K562 (cell line): ENCODE results near the gene SPSB1. TPM values are rescaled to one million over a fixed set of nuclear protein-coding genes. Genes with fewer than 3 reads are reported as not detected.

Experiments used
- ATAC-seq: fragments of 200-7000 bp; cut with Tn5 transposase; 3 replicates; pipeline ENCODE4 v1.9.1; 2020; ENCODE audit warnings: moderate library complexity
- BruUV-seq: library from RNA; stranded (reverse); fragments of 400-500 nt; replicated peaks from 2 replicates; lab custom pipeline; 2021; lab: Mats Ljungman, UMichigan
- CTCF ChIA-PET: fragments of 300-600 bp; formaldehyde crosslinking; extraction: SDS; loops from one replicate; lab custom pipeline; 2021; ENCODE audit warnings: low intra/inter-chr PET ratio; lab: Yijun Ruan, JAX
- POLR2A ChIA-PET: fragments of 300-600, 350-650 bp; sonication (Branson Sonifier 250); formaldehyde crosslinking; extraction: SDS; loops from one replicate; lab custom pipeline; 2021; ENCODE audit warnings: antibody characterized with exemption, inconsistent platforms; lab: Yijun Ruan, JAX
- DNase-seq, 4 experiments: peaks; one replicate each; pipeline versions ENCODE4 v3.0.0 to v3.0.0-alpha.2; 2011 to 2018; ENCODE audit warnings: low spot score in 3 of 4, mixed read lengths in 3 of 4; ENCODE audit errors: extremely low read depth in 1 of 4
- FAIRE-seq: peaks from 2 replicates; lab custom pipeline; 2011; peaks lifted over from hg19 to GRCh38; lab: Jason Lieb, UNC
- H2AFZ ChIP-seq: 2 replicates; pipeline ENCODE4 v1.6.0; 2011; ENCODE audit warnings: low read depth, low read length, control low read depth, inconsistent platforms
- H3K27ac ChIP-seq: fragments of 200-600 bp; 3 replicates; pipeline ENCODE4 v1.8.0; 2011; ENCODE audit warnings: low read depth, mild to moderate bottlenecking, control low read depth, inconsistent platforms, low read length, moderate library complexity, mixed read lengths; ENCODE audit errors: extremely low read depth
- H3K27me3 ChIP-seq, 2 experiments: fragments of 300-600 bp in 1 of 2; 2 replicates in 1 of 2; 3 replicates in 1 of 2; pipeline versions ENCODE4 v1.6.0 to v1.8.0; 2011; ENCODE audit warnings: inconsistent platforms in 2 of 2, low read length in 2 of 2, mild to moderate bottlenecking in 1 of 2, mixed read lengths in 1 of 2, moderate library complexity in 1 of 2; ENCODE audit not compliant: control insufficient read depth in 2 of 2, insufficient read depth in 2 of 2
- H3K36me3 ChIP-seq: fragments of 300-600 bp; 3 replicates; pipeline ENCODE4 v1.8.0; 2011; ENCODE audit warnings: mild to moderate bottlenecking, low read length, inconsistent platforms; ENCODE audit not compliant: control insufficient read depth, insufficient read depth
- H3K4me1 ChIP-seq, 2 experiments: fragments of 200-600 bp in 1 of 2; replicated peaks in 1 of 2; 2 replicates in 1 of 2; 3 replicates in 1 of 2; pipeline versions ENCODE4 v1.5.1 to v1.8.0; 2011; ENCODE audit warnings: inconsistent platforms in 2 of 2, low read length in 2 of 2, mild to moderate bottlenecking in 1 of 2, mixed read lengths in 1 of 2, moderate library complexity in 1 of 2; ENCODE audit not compliant: control insufficient read depth in 2 of 2, insufficient read depth in 2 of 2
- H3K4me2 ChIP-seq: 2 replicates; pipeline ENCODE4 v1.6.1; 2011; ENCODE audit warnings: low read length, control low read depth, inconsistent platforms, mixed read lengths; ENCODE audit not compliant: insufficient read depth
- H3K4me3 ChIP-seq: fragments of 200-600 bp; sonication (generic), shearing (Covaris generic); 2 replicates; pipeline ENCODE4 v1.5.1; 2016; ENCODE audit warnings: control low read depth, inconsistent platforms
- H3K79me2 ChIP-seq: fragments of 200-600 bp; 3 replicates; pipeline ENCODE4 v1.8.0; 2011; ENCODE audit warnings: low read length, inconsistent platforms; ENCODE audit not compliant: control insufficient read depth, insufficient read depth
- H3K9ac ChIP-seq, 2 experiments: 2 replicates each; pipeline versions ENCODE4 v1.6.0 to v1.6.1; 2011; ENCODE audit warnings: low read depth in 2 of 2, low read length in 2 of 2, control low read depth in 1 of 2, inconsistent platforms in 1 of 2, mild to moderate bottlenecking in 1 of 2, mixed read lengths in 1 of 2; ENCODE audit not compliant: insufficient read depth in 1 of 2
- H3K9me1 ChIP-seq: one replicate; pipeline ENCODE4 v1.6.0; 2011; ENCODE audit warnings: inconsistent platforms, mild to moderate bottlenecking, low read length, moderate library complexity; ENCODE audit not compliant: control insufficient read depth, insufficient read depth
- H3K9me3 ChIP-seq: replicated peaks from 2 replicates; pipeline ENCODE4 v1.5.1; 2011; ENCODE audit warnings: low read depth, low read length, inconsistent platforms; ENCODE audit not compliant: control insufficient read depth, insufficient read depth
- H4K20me1 ChIP-seq: replicated peaks from 2 replicates; pipeline ENCODE4 v1.6.1; 2011; ENCODE audit warnings: low read length, inconsistent platforms, mixed read lengths; ENCODE audit not compliant: control insufficient read depth, insufficient read depth
- CBFA2T2 ChIP-seq: fragments of 450-650 bp; conservative IDR thresholded peaks from 2 replicates; pipeline ENCODE4 v1.6.1; 2017; ENCODE audit warnings: mild to moderate bottlenecking
- CREB3 ChIP-seq: fragments of 450-650 bp; conservative IDR thresholded peaks from 2 replicates; pipeline ENCODE4 v1.6.1; 2016; ENCODE audit warnings: missing genetic modification characterization, low read depth, mild to moderate bottlenecking, missing compliant biosample characterization, moderate library complexity
- CREB5 ChIP-seq: fragments of 250-450 bp; sonication (Bioruptor Pico); IDR thresholded peaks from 2 replicates; pipeline ENCODE4 v1.5.0; 2020; ENCODE audit warnings: mild to moderate bottlenecking
- FOXJ2 ChIP-seq: fragments of 200-800 bp; sonication (Bioruptor generic); IDR thresholded peaks from 2 replicates; pipeline ENCODE4 v1.6.1; 2016; ENCODE audit warnings: missing genetic modification characterization, missing compliant biosample characterization
- FOXK1 ChIP-seq: sonication (generic); formaldehyde crosslinking; IDR thresholded peaks from 2 replicates; pipeline ENCODE4 v1.8.0; 2022; ENCODE audit warnings: missing genetic modification reagents, mild to moderate bottlenecking, borderline replicate concordance
- GATA2 ChIP-seq: sonication (generic); formaldehyde crosslinking; IDR thresholded peaks from 2 replicates; pipeline ENCODE4 v1.4.0; 2020; ENCODE audit warnings: mild to moderate bottlenecking, missing genetic modification reagents
- KAT8 ChIP-seq: fragments of 450-650 bp; IDR thresholded peaks from 2 replicates; pipeline ENCODE4 v1.6.1; 2016; ENCODE audit warnings: low read depth, mild to moderate bottlenecking
- MCM5 ChIP-seq: fragments of 450-650 bp; IDR thresholded peaks from 2 replicates; pipeline ENCODE4 v1.6.1; 2016; ENCODE audit warnings: low read depth
- NR2C2 ChIP-seq, 2 experiments: fragments of 200-800 bp in 1 of 2; sonication (Bioruptor generic) in 1 of 2; sonication (generic) in 1 of 2; formaldehyde crosslinking in 1 of 2; IDR thresholded peaks; 2 replicates each; pipeline versions ENCODE4 v1.6.1 to v1.8.0; 2016 to 2022; ENCODE audit warnings: mild to moderate bottlenecking in 1 of 2, missing compliant biosample characterization in 1 of 2, missing genetic modification characterization in 1 of 2, missing genetic modification reagents in 1 of 2
- RAD51 ChIP-seq: fragments of 450-650 bp; IDR thresholded peaks from 2 replicates; pipeline ENCODE4 v1.7.1; 2016; ENCODE audit warnings: low read depth, mild to moderate bottlenecking, borderline replicate concordance
- SRF ChIP-seq, 2 experiments: fragments of 250-450, 450-650 bp in 1 of 2; sonication (Bioruptor Pico) in 1 of 2; sonication (generic) in 1 of 2; formaldehyde crosslinking; IDR thresholded peaks; 2 replicates each; pipeline versions ENCODE4 v1.5.0 to v1.5.1; 2020 to 2022; ENCODE audit warnings: mild to moderate bottlenecking in 1 of 2, missing genetic modification reagents in 1 of 2
- TAL1 ChIP-seq: fragments of 450-650 bp; IDR thresholded peaks from 2 replicates; pipeline ENCODE4 v1.6.1; 2016; ENCODE audit warnings: mild to moderate bottlenecking
- TCF7L2 ChIP-seq: fragments of 150-350 bp; IDR thresholded peaks from 2 replicates; pipeline ENCODE4 v1.6.1; 2016; ENCODE audit warnings: low read depth, mild to moderate bottlenecking, low read length, moderate library complexity
- TFAP4 ChIP-seq: sonication (generic); formaldehyde crosslinking; IDR thresholded peaks from 2 replicates; pipeline ENCODE4 v1.8.0; 2022; ENCODE audit warnings: missing genetic modification reagents, mild to moderate bottlenecking, moderate library complexity, borderline replicate concordance
- TOE1 ChIP-seq, 2 experiments: fragments of 450-650 bp in 1 of 2; sonication (generic) in 1 of 2; formaldehyde crosslinking in 1 of 2; IDR thresholded peaks; 2 replicates each; pipeline versions ENCODE4 v1.7.1 to v1.8.0; 2016 to 2022; ENCODE audit warnings: borderline replicate concordance in 2 of 2, mild to moderate bottlenecking in 2 of 2, antibody characterized with exemption in 1 of 2, inconsistent platforms in 1 of 2, low read depth in 1 of 2, missing genetic modification reagents in 1 of 2, moderate library complexity in 1 of 2
- ZNF24 ChIP-seq: fragments of 450-650 bp; IDR thresholded peaks from 2 replicates; pipeline ENCODE4 v1.6.1; 2016
- ZNF76 ChIP-seq: fragments of 250-450 bp; sonication (Bioruptor Pico); IDR thresholded peaks from 2 replicates; pipeline ENCODE4 v1.4.0; 2020; ENCODE audit warnings: mild to moderate bottlenecking, moderate library complexity, borderline replicate concordance
- WGBS: fragments of 100-300 bp; shearing (Covaris generic); methylation state at CpG from one replicate; pipeline ENCODE4 v1.1.6; 2016; ENCODE audit warnings: low coverage, mixed read lengths; ENCODE audit not compliant: insufficient coverage; ENCODE audit errors: missing lambda C conversion rate; 5-methylcytosine and 5-hydroxymethylcytosine counted together
- in situ Hi-C: fragments of 300-500 bp; cut with MboI; formaldehyde crosslinking; loops from 4 replicates; pipeline ENCODE4 v1.15.0; 2018; ENCODE audit warnings: inconsistent platforms, mixed read lengths
- intact Hi-C: fragments of 100-400 bp; cut with micrococcal nuclease; formaldehyde crosslinking; loops from 2 replicates; pipeline ENCODE4 v1.14.2; 2022
- polyA plus RNA-seq, 8 experiments: library from polyadenylated mRNA; depleted of rRNA in 4 of 8; stranded (reverse) in 5 of 8; unstranded in 3 of 8; fragments of >200 nt; fragmentation: Nextera tagmentation in 2 of 8; fragmentation: Illumina TruSeq in 1 of 8; extraction: Ambion mirVana in 2 of 8; extraction: Trizol in 1 of 8; gene quantifications; 2 replicates each; pipeline versions ENCODE4 v1.2.1 to v1.2.3, GENCODE V29; 2011 to 2014; ENCODE audit warnings: inconsistent platforms in 1 of 8, missing spikeins in 1 of 8
- total RNA-seq, 7 experiments: library from RNA; depleted of rRNA in 6 of 7; stranded (reverse); fragments of >200 nt in 6 of 7; fragmentation: Illumina TruSeq in 2 of 7; extraction: Trizol in 2 of 7; gene quantifications; 2 replicates each; pipeline versions ENCODE4 v1.2.1 to v1.2.3, GENCODE V29; 2011 to 2021; ENCODE audit warnings: low replicate concordance in 1 of 7

The SPSB1 gene
- total and polyA plus RNA-seq, 9 of the 15 experiments (the other 6 are each of a cell fraction or from before 2014, with no cell fraction given): 0.06 to 0.35 (median 0.14) TPM; not detected in 6

GRCh38 chr1:9300573-9300972 is 7.9 kb downstream of the SPSB1 start (continued):
- TF ChIP-seq FOXJ2 (tag) (0 out of 2 replicates have a peak, but pooled peaks have one; percentile 5), TAL1 (no peak), KAT8 (no peak), MCM5 (no peak), RAD51 (no peak), GATA2 (no peak)

- Histone ChIP-seq H2AFZ (no peak overlapping the region), H3K4me2 (no peak overlapping the region), H3K4me3 (no peak overlapping the region), H3K27me3 (peaks cover 31 to 45% of the 10 kb centered on the region in 2 experiments), H3K9ac (no peak overlapping the region), H3K36me3 (no peaks in the 10 kb centered on the region), H3K9me1 (no peaks in the 10 kb centered on the region), H3K79me2 (no peaks in the 10 kb centered on the region), H3K4me1 (peaks cover 3 to 11% of the 10 kb centered on the region in 2 experiments; a peak in 4 of 5 replicates), H3K27ac (no peak overlapping the region), H4K20me1 (peaks cover 14% of the 10 kb centered on the region; the same call in 1 of the 2 replicates), H3K9me3 (no peaks in the 10 kb centered on the region)
- FAIRE-seq (no peak), ATAC-seq (no peak), DNase-seq (no peak)
- CTCF ChIA-PET: no interaction called here
- WGBS: 20% methylated on average over 9 of the region's 9 CpGs
- POLR2A ChIA-PET: no interaction called here
- no TSS peak for BruUV-seq
- in situ Hi-C loops: no loop called here
- intact Hi-C loops: no loop called here
- no peak for TF ChIP-seq TFAP4
- TF ChIP-seq TOE1 (IDR thresholded peaks at IDR 0.05; ENCODE audit: borderline replicate concordance): peak; percentile 73; the same call in 1 of the 2 replicates
- TF ChIP-seq TOE1 (CRISPR knock-in tag; IDR thresholded peaks at IDR 0.05; ENCODE audit: borderline replicate concordance, low read depth): no peak
- TF ChIP-seq CREB3: no peak
- no peak for TF ChIP-seq CREB5 (CRISPR knock-in tag)
- peak; percentile 37 for TF ChIP-seq CBFA2T2
- TF ChIP-seq ZNF24: no peak
- no peak for TF ChIP-seq NR2C2 (CRISPR knock-in tag; IDR thresholded peaks at IDR 0.05)
- TF ChIP-seq NR2C2 (tag; IDR thresholded peaks at IDR 0.05): no peak
- TF ChIP-seq FOXK1: no peak
- no peak for TF ChIP-seq ZNF76 (CRISPR knock-in tag)
- TF ChIP-seq RAD51: peak; percentile 85
- no peak for TF ChIP-seq TCF7L2
- no peak for TF ChIP-seq SRF (CRISPR knock-in tag; IDR thresholded peaks at IDR 0.05)
These were observed 10.2 kb downstream of the SPSB1 start for GRCh38 chr1:9302745-9303524.
